SU-DHL-6 (cell line): Measurements from ENCODE around the gene STPG2.

Source experiments
- CTCF ChIP-seq: fragments of 200-600 bp; sonication (generic); IDR thresholded peaks from one replicate; pipeline ENCODE4 v1.5.1; 2017; ENCODE audit warnings: antibody characterized with exemption, mild to moderate bottlenecking, low read length, moderate library complexity; ENCODE audit not compliant: insufficient read depth, poor library complexity, severe bottlenecking
- EZH2phosphoT487 ChIP-seq: fragments of 200-600 bp; sonication (generic), shearing (Covaris generic); conservative IDR thresholded peaks from 2 replicates; pipeline ENCODE4 v1.6.1; 2018; ENCODE audit warnings: mild to moderate bottlenecking, antibody characterized with exemption, low read length, moderate library complexity, mixed read lengths

GRCh38 chr4:98148856-98149255 lies 5.6 kb upstream of the STPG2 start:
- TF ChIP-seq CTCF = no peak
- no peak for TF ChIP-seq EZH2phosphoT487
